Stimulated activated CD8-positive, alpha-beta memory T cell treated with anti-CD3 and anti-CD28 coated beads, Interleukin-4, amount 100 ng/mL, for 4 hours (primary cell): Measurements from ENCODE around the gene RANBP2.

Source experiments
- DNase-seq, 2 donors: peaks; one replicate each; pipeline ENCODE4 v3.0.0-alpha.2; 2020; ENCODE audit warnings: low read depth in 2 of 2, low spot score in 1 of 2

The RANBP2 gene

GRCh38 chr2:108776475-108776874 lies 57.2 kb downstream of the RANBP2 start:
- no peak for DNase-seq

GRCh38 chr2:108778857-108779256 lies 59.6 kb downstream of the RANBP2 start:
- no peak for DNase-seq

GRCh38 chr2:108786008-108786353 lies 66.7 kb downstream of the RANBP2 start:
- DNase-seq: no peak

- DNase-seq: peak; percentile 77 to 78
Measured at GRCh38 chr2:108786354-108787215, 67.3 kb downstream of the RANBP2 start, which contains the start of gene CCDC138. TSS of gene CCDC138 (plus strand) at chr2:108786771. CDS start at chr2:108786823, 52 bp downstream.

GRCh38 chr2:108787216-108787541 lies 67.9 kb downstream of the RANBP2 start:
- no peak for DNase-seq

GRCh38 chr2:108803045-108803736 lies 83.9 kb downstream of the RANBP2 start:
- no peak for DNase-seq

- no peak for DNase-seq
Measured at GRCh38 chr2:108805032-108805431, 85.8 kb downstream of the RANBP2 start.

GRCh38 chr2:108805782-108806181 lies 86.5 kb downstream of the RANBP2 start:
- DNase-seq: no peak

- DNase-seq: no peak
Measured at GRCh38 chr2:108806371-108807113, 87.3 kb downstream of the RANBP2 start.

GRCh38 chr2:108809936-108810335 lies 90.7 kb downstream of the RANBP2 start:
- no peak for DNase-seq

GRCh38 chr2:108810993-108811957 lies 92.0 kb downstream of the RANBP2 start:
- no peak for DNase-seq

GRCh38 chr2:108813732-108814131 lies 94.5 kb downstream of the RANBP2 start:
- DNase-seq: no peak

- DNase-seq: no peak
Measured at GRCh38 chr2:108820482-108820881, 101.2 kb downstream of the RANBP2 start.

- DNase-seq: no peak
Measured at GRCh38 chr2:108823286-108823685, 104.0 kb downstream of the RANBP2 start.

- DNase-seq: no peak
Measured at GRCh38 chr2:108824316-108825070, 105.2 kb downstream of the RANBP2 start.

- DNase-seq: no peak
Measured at GRCh38 chr2:108825254-108825653, 106.0 kb downstream of the RANBP2 start.

- no peak for DNase-seq
Measured at GRCh38 chr2:108825736-108826135, 106.5 kb downstream of the RANBP2 start.

- no peak for DNase-seq
Measured at GRCh38 chr2:108829578-108830310, 110.5 kb downstream of the RANBP2 start.

- DNase-seq: no peak
Measured at GRCh38 chr2:108833219-108833618, 113.9 kb downstream of the RANBP2 start.
